Renal pelvis (tissue), 4 donors: ENCODE data around the gene MECP2. TPM values are rescaled to one million over a fixed set of nuclear protein-coding genes. Genes with fewer than 3 reads are reported as not detected.

Experiments used
- DNase-seq: peaks from one replicate; pipeline ENCODE4 v3.0.0-alpha.2; 2013
- polyA plus RNA-seq, 3 donors: library from polyadenylated mRNA; unstranded; fragments of 120-200 nt; gene quantifications; one replicate each; pipeline ENCODE4 v1.2.1, GENCODE V29; 2013; ENCODE audit not compliant: insufficient read length in 3 of 3

MECP2 gene
- polyA plus RNA-seq, 3 donors: 30.7 to 38.5 (median 33.7) TPM

DNA sequence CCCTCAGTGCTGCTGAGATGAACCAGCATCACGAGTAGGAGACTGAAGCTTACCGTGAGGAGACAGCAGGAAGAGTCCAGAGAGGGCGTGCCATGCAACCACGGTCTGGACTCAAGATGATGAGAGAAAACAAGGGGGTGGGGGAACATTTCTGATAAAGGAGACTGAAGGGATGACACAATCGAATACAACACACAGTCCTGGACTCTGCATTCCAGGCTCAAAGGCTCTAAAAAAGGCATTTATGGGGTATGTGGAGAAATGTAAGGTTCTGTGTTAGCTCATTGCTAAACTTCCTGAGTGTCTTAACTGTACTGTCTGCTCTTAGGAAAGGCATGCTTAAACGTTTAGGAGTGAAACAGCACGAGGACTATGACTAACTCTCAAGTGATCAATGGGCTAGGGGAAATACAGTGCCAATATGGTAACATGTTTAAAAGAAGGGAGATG lies 57.2 kb downstream of the MECP2 start:
- DNase-seq: no peak

DNA sequence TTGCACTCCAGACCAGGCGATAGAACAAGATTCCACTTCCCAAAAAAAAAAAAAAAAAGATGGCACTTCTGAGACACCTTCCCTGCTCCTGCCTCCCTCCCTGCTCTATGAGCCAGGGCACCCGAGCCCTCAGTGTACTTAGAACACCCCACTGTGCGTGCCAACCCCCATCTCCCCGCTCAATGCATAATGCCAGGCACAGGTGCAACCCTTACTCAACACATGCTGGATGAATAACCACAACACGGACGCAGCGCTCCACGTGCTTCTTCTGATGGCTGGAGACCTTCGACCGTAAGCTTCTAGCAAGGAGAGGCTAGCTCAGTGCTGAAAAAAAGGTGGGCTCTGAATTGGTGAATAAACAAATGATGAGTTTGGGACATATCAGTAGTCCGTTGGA lies 57.9 kb downstream of the MECP2 start:
- no peak for DNase-seq

GRCh38 chrX:154038656-154039055 lies 58.9 kb downstream of the MECP2 start:
- no peak for DNase-seq

- DNase-seq: no peak
Measured at GRCh38 chrX:154037754-154038153, 59.8 kb downstream of the MECP2 start.

DNA sequence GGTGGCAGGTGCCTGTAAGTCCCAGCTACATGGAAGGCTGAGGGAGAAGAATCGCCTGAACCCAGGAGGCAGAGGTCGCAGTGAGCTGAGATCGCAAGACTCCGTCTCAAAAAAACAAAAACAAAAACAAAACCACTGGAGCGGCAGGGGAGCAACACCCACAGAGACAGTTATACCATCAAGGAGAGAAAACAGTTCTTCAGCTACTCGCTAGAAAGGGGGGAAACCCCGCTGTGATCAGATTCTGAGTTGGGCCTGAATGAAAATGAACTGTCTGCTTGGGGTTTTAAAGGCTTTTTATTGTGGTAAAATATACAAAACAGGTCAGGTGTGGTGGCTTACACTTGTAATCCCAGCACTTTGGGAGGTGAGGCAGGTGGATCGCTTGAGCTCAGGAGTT lies 61.0 kb downstream of the MECP2 start:
- DNase-seq: no peak

DNA sequence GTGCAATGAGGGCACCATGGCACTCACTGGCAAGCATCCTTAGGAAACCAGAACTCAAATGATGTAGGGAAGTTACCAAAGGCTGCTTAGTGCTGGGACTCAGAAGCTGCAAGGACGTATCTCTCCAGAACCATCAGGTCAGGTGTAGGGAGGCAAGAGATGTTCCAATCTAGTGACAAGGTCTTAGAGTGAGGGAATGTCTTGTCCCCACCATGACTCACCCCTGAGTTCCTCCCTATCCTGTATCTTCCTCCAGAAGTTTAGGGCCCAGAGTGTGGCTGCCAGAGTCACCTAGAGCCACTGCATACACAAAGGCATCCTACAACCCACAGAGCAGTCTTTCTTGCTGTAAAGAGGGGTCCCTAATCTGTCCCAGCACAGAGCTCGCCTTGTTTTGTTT lies 63.7 kb downstream of the MECP2 start:
- DNase-seq: no peak

GRCh38 chrX:154032653-154033052 lies 64.9 kb downstream of the MECP2 start:
- DNase-seq: no peak

- no peak for DNase-seq
Measured at GRCh38 chrX:154032160-154032559, 65.4 kb downstream of the MECP2 start.

DNA sequence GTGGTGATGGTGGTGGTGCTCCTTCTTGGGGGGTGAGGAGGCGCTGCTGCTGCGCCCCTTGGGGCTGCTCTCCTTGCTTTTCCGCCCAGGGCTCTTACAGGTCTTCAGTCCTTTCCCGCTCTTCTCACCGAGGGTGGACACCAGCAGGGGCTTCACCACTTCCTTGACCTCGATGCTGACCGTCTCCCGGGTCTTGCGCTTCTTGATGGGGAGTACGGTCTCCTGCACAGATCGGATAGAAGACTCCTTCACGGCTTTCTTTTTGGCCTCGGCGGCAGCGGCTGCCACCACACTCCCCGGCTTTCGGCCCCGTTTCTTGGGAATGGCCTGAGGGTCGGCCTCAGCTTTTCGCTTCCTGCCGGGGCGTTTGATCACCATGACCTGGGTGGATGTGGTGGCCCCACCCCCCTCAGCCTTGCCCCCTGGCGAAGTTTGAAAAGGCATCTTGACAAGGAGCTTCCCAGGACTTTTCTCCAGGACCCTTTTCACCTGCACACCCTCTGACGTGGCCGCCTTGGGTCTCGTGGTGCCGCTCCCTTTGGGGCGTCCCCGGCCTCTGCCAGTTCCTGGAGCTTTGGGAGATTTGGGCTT lies 66.7 kb downstream of the MECP2 start:
- DNase-seq: no peak

GRCh38 chrX:154030266-154030665 lies 67.3 kb downstream of the MECP2 start:
- no peak for DNase-seq

DNA sequence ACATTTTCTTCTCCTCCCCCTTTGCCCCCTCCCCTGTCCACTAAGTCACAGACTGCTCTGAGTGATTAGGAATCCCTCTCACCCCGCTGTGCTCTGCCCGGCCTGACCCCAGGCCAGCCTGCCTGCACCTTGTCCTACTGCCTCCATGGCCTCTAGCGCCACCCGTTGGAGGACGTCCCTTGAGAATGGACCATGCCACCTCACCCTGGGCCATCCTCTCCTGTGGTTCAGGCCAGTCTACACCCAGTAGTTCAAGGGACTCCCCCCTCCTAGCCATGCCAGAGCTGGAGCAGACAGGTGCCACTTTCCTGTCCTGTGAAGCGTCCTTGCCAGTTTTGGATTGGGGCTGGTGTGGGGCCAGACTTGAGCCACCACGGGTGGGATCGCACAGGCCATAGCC lies 68.1 kb downstream of the MECP2 start:
- DNase-seq: no peak

- DNase-seq: no peak
Measured at GRCh38 chrX:154028502-154029184, 68.9 kb downstream of the MECP2 start.

DNA sequence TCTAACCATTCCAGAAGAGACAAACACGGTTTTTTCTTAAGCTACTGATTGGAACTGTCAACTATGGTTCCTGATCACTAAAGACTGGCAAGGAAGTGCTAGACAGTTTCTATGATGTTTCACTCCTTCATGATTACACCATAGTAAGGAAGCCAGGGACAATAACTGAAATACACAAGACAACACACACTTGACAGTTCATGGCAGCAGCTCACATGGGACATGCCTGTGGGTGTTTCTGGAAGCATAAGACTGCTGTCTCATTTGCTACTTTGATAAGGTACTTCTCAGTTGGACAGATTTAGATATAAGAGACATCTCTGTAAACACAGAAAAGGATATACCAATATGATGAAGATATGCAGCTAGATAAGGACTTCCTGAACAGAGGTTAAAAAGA lies 69.5 kb downstream of the MECP2 start:
- DNase-seq: no peak

DNA sequence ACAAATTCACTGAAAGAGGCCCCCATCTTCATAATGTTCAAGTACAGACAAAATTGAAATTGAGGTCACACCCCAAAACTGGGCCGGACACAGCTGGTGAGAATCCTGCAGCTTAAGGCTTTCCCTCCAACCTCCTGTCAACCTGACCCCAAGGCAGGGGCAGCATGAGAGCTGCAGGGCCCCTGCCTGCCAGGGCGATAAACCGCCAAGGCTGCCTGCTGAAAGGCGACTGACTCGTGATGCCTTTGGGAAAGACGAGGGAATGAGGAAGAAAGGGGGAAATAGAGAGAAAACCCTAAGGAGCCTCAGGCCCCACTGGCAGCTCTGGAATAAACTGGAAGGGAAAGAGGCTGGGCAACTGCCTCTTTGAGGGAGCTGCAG lies 70.5 kb downstream of the MECP2 start:
- DNase-seq: no peak

DNA sequence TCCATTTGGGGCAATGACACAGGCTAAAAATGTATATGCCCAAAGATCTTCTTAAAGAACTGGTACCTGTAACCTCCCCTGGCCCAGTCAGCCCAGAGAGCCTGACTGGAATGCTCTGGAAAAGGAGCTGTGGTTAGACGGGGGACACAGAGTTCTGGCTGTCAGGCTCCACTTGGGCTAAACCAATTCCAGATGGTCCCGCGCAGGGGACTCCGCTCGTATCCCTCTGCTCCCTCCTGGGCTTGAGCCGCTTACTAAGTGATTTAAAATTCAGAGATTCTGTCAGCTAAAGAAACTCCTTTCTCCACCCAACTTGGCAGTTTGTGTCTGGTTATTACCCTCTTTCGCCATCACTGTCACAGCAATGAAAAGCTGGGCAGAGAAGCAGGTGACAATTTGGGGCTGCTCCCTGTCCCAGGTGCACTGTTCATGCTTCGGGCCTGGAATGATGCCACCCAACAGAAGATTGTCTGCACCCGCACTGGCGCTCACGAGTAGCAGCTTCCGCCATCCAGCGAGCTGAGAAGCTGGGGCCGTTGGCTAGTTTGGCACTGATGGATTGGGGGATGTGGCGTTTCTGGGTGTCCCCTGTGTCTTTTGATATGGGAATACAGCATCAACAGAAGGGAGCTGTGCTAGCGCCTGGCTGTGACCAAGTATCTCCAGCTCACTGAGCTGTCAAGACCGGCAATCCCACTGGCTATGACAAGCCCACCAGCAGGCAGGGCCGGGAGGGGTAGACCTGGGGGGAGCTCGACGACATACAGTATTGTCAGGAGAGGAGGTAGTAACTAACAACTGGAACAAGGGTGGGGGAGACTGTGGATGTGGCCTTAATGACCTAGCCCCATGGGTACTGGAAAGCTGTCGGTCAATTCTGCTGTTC lies 71.1 kb downstream of the MECP2 start:
- DNase-seq: no peak

DNA sequence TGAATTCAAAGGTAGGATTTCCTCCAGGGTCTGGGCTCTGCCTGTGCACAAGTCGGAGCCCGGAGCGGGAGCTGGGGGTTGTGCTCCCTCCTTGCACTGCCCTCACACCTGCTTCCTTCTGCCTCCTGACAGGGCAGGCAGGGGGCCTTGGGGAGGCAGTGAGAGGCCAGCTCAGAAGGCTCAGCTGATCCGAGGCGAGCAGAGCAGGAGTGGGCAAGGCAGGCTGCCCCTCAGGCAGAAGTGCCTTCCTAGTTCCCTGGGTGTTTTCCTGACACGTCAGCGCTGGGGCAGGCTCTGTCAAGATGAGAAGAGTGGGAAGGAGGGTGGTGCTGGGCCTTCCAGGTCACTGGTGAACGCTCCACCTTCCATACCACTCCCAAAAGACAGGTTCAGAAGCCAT lies 72.3 kb downstream of the MECP2 start:
- DNase-seq: no peak

- DNase-seq: no peak
Measured at GRCh38 chrX:154024271-154024670, 73.2 kb downstream of the MECP2 start.

DNA sequence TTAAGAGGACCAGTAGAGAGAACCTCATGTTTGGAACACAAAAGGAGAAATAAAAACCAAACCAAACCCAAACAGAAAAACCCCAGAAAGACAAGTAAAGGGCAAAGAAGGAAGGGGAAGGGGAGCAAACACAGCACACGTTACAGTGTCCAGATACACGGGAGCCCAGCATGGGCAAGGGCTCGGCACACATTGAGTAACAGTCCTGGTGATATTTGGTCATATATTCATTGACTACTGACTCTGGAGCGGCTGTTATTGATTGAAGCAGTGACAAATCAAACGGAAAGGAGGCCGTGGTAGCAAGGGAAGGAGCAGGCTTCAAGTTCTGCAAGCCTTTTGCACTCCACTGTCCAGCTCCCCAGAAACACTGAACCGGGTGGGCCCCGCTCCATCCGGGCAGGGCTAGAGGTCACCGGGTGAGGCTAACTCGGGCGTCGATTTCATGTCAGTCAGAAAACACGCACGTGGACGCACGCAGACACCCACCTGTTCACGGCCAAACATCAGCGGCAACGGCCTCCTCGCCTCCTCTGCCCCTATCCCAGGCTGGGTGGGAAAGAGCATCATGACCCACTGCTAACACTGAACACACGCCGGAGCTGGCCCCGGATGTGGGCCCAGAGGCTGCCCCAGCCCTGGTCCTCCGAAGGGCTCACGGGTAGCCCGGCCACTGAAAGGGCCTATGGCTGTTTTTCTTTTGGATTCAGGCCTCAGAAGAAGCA lies 74.1 kb downstream of the MECP2 start:
- DNase-seq: no peak

GRCh38 chrX:154022108-154022507 lies 75.4 kb downstream of the MECP2 start:
- no peak for DNase-seq

DNA sequence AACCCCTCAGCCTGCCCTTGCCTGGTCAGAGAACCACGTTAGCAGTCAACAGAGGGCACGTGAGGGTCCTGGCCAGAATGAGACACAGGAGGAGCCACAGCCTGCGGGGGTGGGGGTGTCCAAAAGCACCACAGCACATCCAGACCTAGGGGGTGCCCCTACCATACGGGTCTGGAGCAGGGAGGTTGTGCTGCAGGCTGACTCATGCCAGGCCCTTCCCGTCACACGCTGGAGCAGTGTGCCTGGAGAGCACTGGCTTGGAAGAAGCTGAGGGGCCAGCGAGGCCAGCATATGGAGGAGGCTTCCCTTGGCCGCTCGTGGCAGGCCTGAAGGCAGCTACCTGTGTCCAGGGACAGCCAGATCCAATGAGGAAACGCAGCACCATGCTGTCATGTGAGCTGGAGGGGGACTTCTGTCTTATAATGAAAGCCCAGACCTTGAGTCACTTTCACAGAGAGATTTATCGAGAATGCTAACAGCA lies 76.3 kb downstream of the MECP2 start:
- no peak for DNase-seq

- DNase-seq: no peak
Measured at GRCh38 chrX:154020536-154021115, 76.9 kb downstream of the MECP2 start.
